Heart left ventricle (tissue), 13 donors: Measurements from ENCODE around the gene TJP2.

Experiments used
- POLR2A ChIP-seq, 2 donors: fragments of 450-650 bp; IDR thresholded peaks; one replicate each; pipeline ENCODE4 v1.6.1; 2017; ENCODE audit warnings: antibody characterized with exemption in 2 of 2, mild to moderate bottlenecking in 2 of 2, moderate library complexity in 2 of 2
- TF ChIP-seq, protein P1 (sequence below), 12 donors: fragments of 200-600 bp; sonication (generic) in 4 of 12; IDR thresholded peaks; one replicate each; pipeline versions ENCODE4 v1.5.0 to v1.8.0; 2018 to 2022; ENCODE audit warnings: antibody characterized with exemption in 12 of 12, mild to moderate bottlenecking in 5 of 12
- donor health status: ischemic (EF 13 %, LVEDD 7.1; RV severe dilation, severe dysfunction).
- donor health status: DM: no; HTN: yes; CAD: no.
- donor health status: DM: no; HTN: no; CAD: no.
- donor health status: ischemic (EF 25% LVEDD 6.9; RV normal size, moderate dysfunction).
- donor health status: ischemic (EF 25% LVEDD 5.7; RV mildly dilated, moderate dysfunction).
- donor health status: ischemic (EF 35%, LVEDD 5.7; RV mildly dilated, moderate dysfunction).
- donor health status: nonischemic (EF 11% LVEDD 7.7; RV severe dilation, severe dysfunction).
- donor health status: DM: yes; HTN: yes; CAD: no.
- donor health status: PGD.
- donor health status: ischemic (EF 29% LVEDD 5.4; RV normal size, mild dysfunction).
- donor health status: nonischemic (EF 23%, LVEDD 6.1; RV moderate dilation, normal function).

DNA sequence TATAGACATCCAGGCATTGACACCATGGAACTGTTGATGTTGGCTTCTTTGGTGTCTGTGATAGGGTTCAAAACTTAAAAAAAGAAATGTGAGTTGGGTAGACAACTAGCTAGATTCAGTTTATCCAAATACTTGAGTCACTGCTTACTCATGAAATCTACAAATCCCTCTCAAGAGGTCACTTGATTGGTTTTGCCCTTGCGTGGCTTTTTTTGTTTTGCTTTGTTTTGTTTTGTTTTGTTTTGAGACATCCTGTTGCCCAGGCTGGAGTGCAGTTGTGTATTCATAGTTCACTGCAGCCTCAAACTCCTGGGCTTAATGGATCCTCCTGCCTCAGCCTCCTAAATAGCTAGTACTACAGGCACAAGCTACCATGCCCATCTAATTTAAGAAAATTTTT lies 140.5 kb downstream of the TJP2 start:
- TF ChIP-seq, protein P1, sequence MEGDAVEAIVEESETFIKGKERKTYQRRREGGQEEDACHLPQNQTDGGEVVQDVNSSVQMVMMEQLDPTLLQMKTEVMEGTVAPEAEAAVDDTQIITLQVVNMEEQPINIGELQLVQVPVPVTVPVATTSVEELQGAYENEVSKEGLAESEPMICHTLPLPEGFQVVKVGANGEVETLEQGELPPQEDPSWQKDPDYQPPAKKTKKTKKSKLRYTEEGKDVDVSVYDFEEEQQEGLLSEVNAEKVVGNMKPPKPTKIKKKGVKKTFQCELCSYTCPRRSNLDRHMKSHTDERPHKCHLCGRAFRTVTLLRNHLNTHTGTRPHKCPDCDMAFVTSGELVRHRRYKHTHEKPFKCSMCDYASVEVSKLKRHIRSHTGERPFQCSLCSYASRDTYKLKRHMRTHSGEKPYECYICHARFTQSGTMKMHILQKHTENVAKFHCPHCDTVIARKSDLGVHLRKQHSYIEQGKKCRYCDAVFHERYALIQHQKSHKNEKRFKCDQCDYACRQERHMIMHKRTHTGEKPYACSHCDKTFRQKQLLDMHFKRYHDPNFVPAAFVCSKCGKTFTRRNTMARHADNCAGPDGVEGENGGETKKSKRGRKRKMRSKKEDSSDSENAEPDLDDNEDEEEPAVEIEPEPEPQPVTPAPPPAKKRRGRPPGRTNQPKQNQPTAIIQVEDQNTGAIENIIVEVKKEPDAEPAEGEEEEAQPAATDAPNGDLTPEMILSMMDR (IDR thresholded peaks at IDR 0.05): no peak
- TF ChIP-seq POLR2A (IDR thresholded peaks at IDR 0.05): no peak
